HK-2 (cell line): ENCODE results near the gene ADGRG1.

Experiments
- DNase-seq: peaks from one replicate; pipeline ENCODE4 v3.0.0-alpha.2; 2018; ENCODE audit not compliant: unreplicated experiment

ADGRG1 gene

DNA sequence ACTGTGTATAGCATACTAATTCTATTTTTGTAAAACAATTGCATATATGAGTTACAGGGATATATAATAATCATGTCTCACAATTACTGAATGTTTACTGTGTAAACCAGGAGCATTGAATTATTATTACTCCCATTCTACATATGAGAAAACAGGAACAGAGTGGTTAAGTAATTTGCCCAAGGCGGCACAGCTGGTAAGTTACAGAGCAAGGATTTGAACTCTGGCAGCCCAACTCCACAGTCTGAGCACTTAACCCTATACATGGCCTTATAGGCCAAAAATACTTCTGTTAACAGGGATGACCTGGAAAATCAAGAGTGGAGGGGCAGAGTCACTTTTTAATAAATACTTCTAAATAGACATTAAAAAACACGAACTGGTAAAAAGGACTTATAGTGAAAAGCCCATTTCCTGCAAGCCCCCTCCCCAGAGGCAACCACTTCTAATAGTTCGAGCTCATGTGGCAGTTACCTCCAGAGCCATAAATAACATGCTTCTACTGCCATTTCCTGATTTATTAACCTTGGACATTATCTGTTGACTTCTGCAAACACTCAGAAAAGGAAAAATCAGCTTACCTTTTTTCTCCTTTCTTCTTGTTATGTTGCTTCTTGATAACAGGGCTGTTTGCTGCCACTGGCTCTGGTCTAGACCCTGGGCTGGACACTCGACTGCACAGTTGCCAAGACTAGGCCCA is 22.1 kb upstream of the ADGRG1 start:
- DNase-seq = no peak

DNA sequence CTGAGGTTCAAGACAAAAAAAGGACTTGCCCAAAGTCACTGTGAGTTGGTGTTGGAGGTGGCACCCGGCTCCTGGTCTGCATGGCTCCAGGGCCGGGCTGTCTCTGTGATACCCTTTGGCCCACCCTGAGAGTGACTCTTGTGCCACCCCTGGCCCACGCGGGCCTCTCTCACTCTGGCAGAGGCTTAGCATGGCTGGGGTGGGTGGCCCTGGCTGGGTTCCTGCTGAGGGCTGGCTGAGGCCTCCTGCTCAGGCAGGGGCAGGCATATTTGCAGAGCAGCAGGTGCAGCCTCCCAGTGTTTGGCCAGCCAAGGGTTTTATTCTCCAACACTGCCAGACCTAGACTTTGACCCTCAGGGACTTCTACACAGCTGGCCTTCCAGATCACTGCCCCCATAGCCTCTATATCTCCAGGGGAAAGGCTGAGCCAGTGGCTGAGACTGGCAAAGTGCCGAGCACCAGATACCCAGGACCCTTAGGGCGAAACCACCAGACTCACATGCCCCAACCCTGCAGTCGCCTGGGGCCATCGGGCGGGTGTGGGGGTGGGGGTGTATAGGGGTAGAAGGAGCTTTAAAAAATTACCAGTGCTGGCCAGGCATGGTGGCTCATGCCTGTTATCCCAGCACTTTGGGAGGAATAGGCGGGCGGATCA is 21.5 kb upstream of the ADGRG1 start:
- DNase-seq = no peak

DNA sequence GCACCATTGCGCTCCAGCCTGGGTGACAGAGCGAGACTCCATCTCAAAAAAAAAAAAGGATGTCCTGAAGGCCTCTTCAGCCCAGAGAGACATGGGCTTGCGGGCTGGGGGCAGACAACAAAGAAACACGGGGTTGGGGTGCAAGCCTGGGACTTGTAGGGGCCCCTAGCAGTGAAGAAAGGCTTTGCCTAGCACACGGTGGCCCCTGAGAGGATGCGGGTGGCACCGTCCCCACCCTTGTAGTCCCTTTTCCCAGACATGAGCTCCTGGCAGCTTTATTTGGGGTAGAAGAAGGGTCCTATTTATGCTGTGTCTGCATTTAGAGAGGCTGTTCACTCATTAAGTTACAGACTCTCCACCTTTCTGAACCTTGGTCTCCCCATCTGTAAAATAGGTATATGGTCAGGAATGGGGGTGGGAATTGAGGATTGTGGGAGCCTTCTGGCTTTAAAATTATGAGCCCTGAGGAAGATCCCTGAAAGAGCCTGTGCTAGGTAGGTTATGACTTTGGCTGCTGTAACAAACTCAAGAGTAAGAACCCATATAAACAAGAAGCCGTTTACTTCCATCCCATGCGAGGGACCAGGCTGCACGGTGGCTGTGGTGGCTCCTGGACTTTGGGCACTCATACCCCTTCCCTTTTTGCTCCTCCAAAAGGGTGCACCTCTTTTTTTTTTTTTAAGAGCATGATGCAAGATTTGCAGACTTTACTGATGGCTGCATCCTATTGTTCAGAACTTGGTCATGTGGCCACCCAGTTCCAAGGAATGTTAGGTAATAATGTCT is 20.6 kb upstream of the ADGRG1 start:
- no peak for DNase-seq

DNA sequence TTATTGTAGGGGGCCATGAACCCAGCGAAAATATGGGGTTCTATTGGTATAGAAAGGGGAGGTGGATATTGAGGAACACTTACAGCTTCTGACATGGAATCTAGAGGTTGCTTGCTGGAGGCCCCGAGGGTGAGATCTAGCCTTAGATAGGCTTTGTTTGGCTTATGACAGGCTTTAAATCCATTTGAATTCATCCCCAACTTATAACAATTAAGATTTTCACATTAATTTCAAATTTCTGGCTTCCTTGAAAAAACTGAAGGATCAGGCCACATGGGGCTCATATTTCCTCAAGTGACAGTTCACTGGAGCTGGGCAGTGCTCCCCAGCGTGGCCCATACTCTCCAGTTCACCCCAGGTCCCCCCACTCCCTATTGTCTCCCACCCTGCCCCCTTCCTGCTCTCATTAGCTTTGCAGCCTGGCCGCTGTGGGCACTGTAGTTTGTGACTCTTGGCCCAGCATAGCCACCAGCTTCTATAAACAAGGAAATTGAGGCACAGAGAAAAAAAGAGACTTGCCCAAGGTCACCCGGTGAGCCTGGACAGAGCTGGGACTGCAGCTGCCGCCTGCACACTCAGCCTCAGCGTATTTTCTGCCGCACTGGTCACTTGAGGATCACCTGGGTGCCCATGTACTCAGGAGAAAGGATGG is 19.8 kb upstream of the ADGRG1 start:
- no peak for DNase-seq

DNA sequence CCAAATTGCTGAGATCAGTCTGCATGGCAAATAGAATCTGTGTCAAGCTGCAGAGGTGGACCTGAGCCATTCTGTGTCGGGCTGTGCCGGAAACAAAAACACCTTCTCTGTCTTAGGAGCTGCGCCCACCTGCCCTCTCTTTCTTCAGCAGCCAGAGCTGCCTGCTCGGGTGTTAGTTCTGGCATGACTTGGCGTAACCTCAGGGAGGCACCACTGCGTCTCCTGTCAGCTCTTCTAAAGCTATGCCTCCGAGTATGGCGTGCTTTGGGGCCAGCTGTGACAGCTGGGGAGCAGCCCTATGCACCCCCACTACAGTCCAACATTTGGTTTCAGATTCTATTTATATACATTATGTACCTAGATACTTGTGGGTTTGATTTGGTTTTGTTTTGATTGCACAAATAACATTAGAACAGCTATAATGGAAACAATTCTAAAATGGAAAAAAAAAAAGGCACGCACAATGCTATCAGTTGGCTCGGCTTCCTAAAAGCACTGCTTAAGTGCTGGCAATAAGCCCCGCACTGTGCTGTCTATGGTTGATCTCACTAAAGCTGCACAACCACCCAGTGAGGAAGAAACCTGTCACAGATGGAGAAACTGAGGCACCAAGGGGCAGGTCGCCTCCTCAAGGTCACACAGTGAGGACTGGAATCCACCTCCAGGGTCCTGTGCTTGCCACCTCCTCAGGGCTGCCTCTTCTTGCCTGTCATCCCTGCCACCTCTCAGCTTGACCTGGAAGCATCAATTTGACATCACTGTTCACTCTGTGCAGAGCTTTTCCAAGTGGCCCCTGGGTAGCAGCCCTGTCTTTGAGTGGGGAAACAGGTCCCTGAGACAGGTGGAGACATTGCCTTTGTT is 18.7 kb upstream of the ADGRG1 start:
- DNase-seq = no peak

DNA sequence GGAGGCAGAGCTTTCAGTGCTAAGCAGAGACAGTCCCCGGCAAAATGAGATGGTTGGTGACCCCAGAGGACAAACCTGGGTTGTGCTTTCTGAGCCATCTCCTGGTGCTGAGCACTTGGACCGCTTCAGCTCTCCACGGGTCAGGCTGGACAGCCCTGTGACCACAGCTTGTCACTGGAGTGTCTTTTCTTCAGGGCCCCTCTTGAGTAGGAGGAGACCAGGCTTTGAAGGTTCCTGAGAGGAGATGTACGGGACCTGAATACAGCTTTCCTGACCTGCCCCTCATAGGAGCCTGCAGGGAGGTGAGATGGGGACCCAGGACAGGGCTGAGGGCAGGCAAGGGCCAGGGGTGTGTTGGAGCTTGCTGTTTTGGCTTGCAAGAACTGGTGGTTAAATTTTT is 17.8 kb upstream of the ADGRG1 start:
- DNase-seq = no peak

DNA sequence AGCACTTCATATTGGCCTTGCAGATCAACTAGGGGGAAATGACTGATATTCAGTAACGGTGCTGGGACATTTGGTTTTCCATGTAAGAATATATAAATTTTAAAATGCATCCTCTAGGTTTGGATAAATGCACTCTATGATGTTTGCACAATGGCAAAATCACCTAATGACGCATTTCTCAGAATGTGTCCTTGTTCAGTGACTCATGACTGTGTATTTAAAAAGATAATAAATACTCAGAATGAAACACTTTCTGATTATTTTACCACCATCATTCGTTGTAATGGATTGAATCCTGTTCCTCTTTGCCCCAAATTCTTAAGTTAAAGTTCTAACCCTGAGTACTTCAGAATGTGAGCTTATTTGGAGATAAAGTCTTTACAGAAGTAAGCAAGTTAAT is 17.2 kb upstream of the ADGRG1 start:
- DNase-seq = no peak

DNA sequence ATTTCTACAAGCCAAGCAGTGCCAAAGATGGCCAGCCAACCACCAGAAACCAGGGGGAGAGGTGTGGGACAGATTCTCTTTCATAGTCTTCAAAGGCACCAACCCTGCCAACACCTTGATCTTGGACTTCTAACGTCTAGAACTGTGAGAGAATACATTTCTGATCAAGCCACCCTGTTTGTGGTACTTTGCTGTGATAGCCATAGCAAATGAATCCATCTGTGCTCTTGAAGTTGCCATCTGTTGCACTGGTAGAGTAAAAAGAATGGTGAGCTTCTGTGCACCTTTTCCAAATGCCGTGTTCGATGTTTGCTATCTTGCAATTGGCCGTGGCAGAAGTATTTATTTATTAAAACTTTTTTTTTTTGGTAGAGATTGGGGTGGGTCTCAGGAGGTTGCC is 16.7 kb upstream of the ADGRG1 start:
- DNase-seq = no peak

DNA sequence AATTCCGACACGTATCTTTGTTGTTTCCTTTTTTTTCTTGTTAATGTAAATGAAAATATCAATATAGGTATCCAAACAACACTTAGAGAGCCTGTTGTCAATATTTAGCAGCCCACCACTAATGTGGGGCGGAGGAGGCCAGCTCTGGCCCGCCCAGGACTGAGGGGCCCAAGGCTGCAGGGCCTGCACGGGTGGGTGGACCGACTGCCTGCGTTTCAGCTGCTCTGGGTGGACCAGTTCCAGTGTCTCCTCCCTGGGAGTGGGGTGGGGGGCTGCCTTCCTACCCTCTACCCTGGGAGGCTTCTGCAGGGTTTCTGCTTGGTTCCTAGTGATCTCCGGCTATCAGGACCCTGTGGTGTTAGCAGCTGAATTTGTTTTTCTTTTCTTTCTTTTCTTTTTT is 15.9 kb upstream of the ADGRG1 start:
- no peak for DNase-seq

DNA sequence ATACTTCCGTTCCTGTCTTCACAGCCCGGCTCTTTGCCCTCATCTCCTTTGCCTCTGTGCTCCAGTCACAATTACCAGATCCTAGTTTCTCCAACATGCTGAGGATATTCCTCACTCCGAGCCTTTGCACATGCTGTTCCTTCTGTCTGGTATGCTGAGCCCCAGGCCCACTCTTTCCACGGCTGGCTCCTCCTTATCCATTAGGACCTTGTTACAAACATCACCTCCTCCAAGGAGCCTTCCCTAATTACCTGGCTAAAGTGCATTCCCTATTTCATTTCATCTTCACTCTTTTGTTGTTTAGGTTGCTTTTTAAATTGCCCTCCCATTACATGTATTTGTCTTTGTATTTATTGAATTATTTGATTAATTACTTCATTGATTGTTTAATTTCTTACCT is 14.9 kb upstream of the ADGRG1 start:
- DNase-seq = no peak

DNA sequence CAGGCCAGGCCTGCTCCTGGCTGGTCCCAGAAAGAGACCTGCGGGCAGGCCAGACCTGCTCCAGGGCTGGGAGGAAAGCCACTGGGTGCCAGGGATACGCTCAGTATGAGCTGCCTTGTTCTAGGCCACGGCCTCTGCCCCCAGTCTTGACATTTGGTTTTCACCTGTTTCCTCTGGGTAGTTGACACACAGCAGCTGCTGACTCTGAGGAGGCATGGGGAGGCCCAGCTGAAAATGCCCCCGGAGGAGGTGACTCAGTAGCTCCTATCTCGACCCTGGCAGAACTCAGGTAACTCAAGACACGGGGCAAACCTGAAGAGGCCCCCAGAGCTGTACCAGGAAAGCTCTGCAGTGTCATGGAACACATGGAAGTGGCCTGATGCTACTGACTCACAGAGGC is 13.9 kb upstream of the ADGRG1 start:
- DNase-seq = no peak

DNA sequence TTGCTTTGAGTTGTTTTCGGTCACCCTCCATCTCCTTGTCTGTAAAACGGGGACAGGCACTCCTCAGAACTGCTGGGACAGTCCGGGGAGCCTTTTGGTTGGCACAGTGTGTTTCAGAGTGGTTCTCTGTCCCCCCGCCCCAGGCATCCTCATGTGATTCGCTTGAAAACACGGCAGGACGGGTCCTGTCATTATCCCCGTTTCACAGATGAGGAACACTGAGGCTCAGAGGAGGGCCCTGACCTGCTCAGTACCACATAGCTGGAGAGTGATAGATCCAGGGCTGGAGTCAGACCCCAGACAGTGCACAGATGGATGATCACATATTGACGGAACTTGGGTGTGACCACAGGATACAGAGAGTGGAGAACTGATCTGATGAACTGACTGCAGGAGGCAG is 13.5 kb upstream of the ADGRG1 start:
- no peak for DNase-seq

DNA sequence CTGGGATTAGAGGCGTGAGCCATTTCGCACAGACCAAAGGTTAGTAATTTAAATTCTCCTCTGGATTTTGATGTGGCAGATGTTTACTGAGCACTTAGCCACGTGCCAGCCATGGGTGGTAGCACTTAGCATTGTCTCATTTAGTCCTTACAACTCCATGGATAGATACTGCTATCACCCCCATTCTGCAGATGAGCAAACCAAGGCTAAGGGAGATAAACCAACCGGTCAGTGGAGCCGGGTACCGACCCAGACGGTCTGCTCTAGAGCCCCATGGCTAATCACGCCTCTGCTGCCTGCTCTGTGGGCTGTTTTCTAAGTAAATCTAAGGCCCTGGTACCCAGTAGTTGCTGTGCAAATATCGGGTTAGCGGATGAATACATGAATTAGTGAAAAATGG is 12.6 kb upstream of the ADGRG1 start:
- no peak for DNase-seq

DNA sequence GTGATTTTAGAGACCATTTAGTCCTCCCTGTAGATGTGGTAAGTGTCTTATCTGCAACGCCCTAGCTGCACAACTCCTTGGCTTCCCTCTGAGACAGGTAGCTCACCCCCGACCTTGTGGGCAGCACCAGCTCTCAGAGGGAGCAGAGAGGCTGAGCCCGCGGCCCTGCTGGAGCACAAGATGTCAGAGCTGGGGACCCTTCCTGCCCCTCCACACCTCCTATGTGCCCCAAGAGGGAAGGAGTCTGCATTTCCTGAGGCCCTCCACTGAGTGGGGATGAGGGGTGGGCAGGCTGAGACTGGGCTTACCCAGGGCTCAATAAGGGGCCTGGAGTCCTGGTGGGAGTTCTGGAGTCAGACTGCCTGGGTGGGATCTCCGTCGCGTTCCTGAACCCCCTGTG is 12.2 kb upstream of the ADGRG1 start:
- DNase-seq = no peak

DNA sequence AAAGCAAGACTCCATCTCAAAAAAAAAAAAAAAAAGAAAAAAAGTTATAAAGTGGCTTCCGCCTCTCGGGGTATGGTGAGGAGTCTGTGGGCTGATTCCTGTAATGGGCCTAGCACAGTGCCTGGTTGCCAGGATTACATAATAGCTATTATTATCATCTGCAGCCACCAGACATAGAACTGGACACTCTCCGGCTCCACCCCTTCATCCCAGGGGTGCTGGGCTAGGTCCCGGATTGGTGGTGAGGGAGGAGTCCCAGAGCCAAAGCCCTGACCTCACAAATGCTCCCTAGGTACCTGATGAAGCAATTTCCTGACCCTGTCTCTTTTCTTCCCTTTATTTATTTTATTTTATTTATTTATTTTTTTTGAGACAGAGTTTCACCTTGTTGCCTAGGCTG is 11.6 kb upstream of the ADGRG1 start:
- DNase-seq = no peak

DNA sequence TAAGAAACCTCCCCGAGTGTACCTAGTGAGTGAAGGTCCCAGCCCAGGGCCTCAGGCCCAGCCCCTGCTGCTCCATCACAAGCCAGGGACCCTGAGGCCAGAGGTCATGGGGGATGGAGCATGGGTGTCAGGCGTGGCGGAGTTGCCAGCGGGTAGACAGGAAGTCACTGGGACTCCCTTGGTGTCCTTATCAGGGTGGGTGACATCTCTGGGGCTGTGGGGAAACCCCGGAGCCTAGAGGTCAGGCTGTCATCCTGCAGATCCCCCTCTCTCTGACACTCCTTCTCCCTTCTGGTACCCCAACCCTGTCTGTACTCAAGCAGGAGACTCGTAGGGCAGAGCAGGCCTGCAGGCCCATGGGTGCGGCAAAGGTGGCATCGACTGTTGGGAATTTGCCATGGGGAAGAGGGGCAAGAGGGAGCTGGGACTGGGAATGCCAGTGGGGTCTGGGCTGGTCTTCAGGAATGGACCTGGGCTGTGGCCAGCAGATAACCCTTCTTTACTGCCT is 10.8 kb upstream of the ADGRG1 start:
- DNase-seq = no peak

DNA sequence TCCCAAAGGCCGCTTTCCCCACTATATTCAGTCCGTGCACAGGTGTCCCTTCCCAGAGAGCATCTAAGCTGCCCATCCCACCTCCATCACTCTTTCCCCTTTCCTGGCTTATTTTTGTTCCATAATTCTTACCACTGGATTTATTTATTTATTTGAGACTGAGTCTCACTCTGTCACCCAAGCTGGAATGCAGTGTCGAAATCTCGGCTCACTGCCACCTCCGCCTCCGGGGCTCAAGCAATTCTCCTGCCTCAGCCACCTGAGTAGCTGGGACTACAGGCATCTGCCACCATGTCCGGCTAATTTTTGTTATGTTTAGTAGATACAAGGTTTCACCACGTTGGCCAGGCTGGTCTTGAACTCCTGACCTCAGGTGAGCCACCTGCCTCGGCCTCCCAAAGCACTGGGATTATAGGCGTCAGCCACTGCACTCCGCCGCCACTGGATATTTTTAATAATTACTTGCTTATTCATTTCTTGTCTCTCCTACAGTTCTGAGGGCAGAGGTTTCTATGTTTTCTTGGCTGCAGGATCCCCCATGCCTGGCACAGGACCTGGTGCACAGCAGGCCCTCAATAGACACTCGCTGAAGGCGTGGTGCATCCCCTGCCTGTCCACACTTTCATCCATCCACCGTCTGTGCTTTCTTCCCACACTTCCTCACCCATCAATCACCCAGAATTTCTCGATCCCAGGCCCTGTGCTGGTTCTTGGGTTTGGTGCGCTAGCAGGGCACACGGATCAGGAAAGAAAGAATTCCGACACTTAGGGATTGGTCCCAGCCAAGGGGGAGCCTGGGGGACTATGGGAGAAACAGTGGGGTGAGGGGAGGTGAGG is 9.9 kb upstream of the ADGRG1 start:
- DNase-seq = no peak

DNA sequence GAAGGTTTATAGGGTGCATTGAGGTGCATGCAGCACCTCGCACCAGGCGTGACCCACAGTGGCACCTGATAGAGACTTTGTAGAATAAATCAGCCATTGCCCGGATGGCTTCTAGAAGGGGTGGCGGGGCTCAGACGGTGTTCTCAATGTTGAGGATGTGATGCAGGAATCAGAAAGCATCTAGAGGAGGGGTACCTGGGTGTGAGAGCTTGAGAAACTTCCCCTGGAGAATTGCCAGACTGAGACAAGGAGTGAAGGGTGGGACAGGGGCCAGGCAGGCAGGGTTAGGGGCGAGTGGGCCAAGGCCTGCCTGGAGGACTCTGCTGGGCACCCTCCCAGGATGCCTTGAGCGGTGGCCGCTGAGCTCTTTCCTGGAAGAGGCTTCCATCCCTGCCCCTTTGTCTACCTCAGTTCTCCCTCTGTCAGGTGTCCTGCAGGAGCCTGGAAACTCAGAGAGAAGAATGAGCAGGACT is 9.3 kb upstream of the ADGRG1 start:
- DNase-seq = no peak

DNA sequence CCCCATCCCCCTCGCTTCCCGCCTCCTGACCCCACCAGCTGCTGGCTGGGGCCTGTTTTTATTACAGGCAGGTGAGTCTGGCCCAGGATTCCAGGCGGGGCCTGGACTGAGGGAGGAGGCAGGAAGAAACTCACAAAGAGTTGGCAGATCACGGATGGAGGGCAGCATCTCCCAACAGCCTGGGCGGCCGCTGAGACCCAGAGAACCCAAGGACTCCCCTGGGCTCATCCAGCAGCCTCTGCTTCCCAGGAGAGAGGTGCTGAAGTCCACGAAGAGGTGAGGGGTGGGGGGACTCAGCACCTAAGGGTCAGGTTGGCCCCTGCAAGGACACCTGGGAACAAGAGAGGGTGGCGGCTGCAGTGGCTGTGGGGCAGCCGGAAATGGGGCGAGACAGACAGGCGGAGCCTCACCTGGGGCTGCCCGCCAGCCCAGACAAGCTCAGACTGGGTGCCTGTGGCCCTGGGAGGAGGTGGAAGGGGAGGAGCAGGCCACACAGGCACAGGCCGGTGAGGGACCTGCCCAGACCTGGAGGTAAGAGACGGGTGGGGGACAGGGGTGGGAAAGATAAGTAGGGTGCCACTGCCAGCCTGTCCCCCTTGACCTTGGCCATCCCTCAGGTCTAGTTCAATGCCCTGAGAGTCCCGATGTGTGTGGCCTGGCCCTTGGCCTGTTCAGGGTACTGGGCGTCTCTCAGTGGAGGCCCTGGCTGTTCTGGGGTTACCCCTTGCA is 8.7 kb upstream of the ADGRG1 start:
- DNase-seq = no peak
